ENCODE measurements around the gene NMNAT3.
"Not testable (repeated sequence)": the region's sequence is repeated elsewhere in the genome, so short reads cannot be mapped to it uniquely, and the experiment has no call there.

NMNAT3 gene

DNA sequence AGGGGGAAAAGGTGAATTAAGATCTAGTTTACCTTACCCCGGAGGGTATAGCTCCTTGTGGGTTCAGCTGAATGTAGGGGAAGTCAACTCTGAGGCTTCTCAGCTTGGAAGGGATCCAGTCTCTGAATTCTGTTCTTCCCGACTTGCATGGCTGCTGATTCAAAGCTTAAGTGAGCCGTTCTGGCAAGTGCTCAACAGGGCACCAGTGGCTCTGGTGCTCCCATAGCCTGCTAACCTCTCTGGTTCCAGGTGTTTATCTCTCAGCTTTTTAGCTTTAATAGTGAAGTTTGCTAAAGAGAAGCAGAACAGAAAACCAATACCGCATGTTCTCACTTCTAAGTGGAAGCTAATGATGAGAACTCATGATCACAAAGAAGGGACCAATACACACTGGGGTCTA lies 92.0 kb downstream of the NMNAT3 start:
- Histone ChIP-seq H3K4me1 (ENCODE audit: insufficient read depth, low read length, severe bottlenecking) (no peaks in the 10 kb centered on the region), H4K20me1 (ENCODE audit: insufficient read depth, low read length) (no peaks in the 10 kb centered on the region), H3K4me2 (ENCODE audit: low read length) (no peak overlapping the region), H3K9me2 (ENCODE audit: low read depth, low read length) (no peaks in the 10 kb centered on the region), H3K27me3 (ENCODE audit: insufficient read depth, low read length) (peaks cover 3% of the 10 kb centered on the region; the same call in 1 of the 2 replicates), H3K36me3 (ENCODE audit: insufficient read depth, low read length) (no peaks in the 10 kb centered on the region), H3K9me3 (ENCODE audit: low read length) (no peaks in the 10 kb centered on the region), H3K27ac (ENCODE audit: low read depth, low read length, poor library complexity, severe bottlenecking) (no peak overlapping the region), H3F3A (ENCODE audit: insufficient read depth, low read length) (no peaks in the 10 kb centered on the region), H3K9ac (ENCODE audit: low read length) (no peak overlapping the region), H3K4me3 (ENCODE audit: low read depth, low read length, poor library complexity, severe bottlenecking) (no peak overlapping the region), H3K79me2 (ENCODE audit: insufficient read depth, low read length) (no peaks in the 10 kb centered on the region), H2AFZ (ENCODE audit: low read length) (no peak overlapping the region)
- TF ChIP-seq EZH2 (IDR thresholded peaks at IDR 0.05; ENCODE audit: borderline replicate concordance, low read length) = no peak
- TF ChIP-seq, protein P1, sequence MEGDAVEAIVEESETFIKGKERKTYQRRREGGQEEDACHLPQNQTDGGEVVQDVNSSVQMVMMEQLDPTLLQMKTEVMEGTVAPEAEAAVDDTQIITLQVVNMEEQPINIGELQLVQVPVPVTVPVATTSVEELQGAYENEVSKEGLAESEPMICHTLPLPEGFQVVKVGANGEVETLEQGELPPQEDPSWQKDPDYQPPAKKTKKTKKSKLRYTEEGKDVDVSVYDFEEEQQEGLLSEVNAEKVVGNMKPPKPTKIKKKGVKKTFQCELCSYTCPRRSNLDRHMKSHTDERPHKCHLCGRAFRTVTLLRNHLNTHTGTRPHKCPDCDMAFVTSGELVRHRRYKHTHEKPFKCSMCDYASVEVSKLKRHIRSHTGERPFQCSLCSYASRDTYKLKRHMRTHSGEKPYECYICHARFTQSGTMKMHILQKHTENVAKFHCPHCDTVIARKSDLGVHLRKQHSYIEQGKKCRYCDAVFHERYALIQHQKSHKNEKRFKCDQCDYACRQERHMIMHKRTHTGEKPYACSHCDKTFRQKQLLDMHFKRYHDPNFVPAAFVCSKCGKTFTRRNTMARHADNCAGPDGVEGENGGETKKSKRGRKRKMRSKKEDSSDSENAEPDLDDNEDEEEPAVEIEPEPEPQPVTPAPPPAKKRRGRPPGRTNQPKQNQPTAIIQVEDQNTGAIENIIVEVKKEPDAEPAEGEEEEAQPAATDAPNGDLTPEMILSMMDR (IDR thresholded peaks at IDR 0.05; ENCODE audit: low read length) = no peak

DNA sequence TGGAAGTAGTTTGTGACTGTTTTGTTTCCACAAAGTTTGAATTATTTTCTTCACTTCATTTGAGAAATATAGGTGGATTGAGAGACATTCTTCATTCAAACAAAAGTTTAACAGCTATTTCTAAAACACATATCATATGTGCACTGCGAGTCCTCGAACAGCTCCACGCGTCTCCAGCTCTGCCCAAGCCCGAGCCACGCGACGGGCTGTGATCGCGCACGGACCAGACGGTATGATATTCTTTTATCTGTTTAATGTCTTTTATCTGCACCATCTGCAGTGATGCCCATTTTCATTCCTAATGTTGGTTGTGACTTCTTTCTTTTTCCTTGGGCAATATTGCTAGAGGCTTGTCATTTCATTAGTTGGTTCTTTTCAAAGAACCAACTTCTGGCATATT lies 94.1 kb downstream of the NMNAT3 start:
- H2AFZ ChIP-seq (ENCODE audit: low read length); H3K79me2 ChIP-seq (ENCODE audit: insufficient read depth, low read length); H3K4me2 ChIP-seq (ENCODE audit: low read length); H3K9me3 ChIP-seq (ENCODE audit: low read length); H3F3A ChIP-seq (ENCODE audit: insufficient read depth, low read length); H3K9ac ChIP-seq (ENCODE audit: low read length); H3K4me3 ChIP-seq (ENCODE audit: low read depth, low read length, poor library complexity, severe bottlenecking); H3K27ac ChIP-seq (ENCODE audit: low read depth, low read length, poor library complexity, severe bottlenecking); H4K20me1 ChIP-seq (ENCODE audit: insufficient read depth, low read length); H3K4me1 ChIP-seq (ENCODE audit: insufficient read depth, low read length, severe bottlenecking); H3K27me3 ChIP-seq (ENCODE audit: insufficient read depth, low read length); H3K9me2 ChIP-seq (ENCODE audit: low read depth, low read length); H3K36me3 ChIP-seq (ENCODE audit: insufficient read depth, low read length): not testable (repeated sequence)

DNA sequence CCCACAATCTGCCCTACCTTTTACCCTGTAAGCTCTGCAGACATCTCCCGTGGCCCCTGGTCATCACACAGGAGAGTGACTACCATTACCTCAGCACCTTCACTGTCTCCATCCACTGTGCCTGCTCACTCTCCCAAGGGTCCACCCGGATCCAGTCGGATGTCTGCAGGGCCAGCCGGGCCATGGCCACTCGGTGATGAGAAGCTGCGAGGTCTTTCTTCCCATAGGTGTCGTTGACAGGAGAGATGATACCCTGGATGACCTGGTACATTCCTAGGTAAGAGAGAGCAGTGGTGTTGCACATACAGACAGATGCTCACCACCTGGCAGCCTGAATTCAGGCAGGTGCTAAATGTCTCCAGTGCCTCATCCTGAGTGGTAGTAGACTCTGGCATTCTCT lies 99.0 kb downstream of the NMNAT3 start:
- H3K9me3 ChIP-seq (ENCODE audit: low read length) = no peaks in the 10 kb centered on the region
- no peaks in the 10 kb centered on the region for H3K9me2 ChIP-seq (ENCODE audit: low read depth, low read length)
- no peak overlapping the region for H3K4me3 ChIP-seq (ENCODE audit: low read depth, low read length, poor library complexity, severe bottlenecking)
- no peaks in the 10 kb centered on the region for H3K4me1 ChIP-seq (ENCODE audit: insufficient read depth, low read length, severe bottlenecking)
- H3K27ac ChIP-seq (ENCODE audit: low read depth, low read length, poor library complexity, severe bottlenecking) = no peak overlapping the region
- no peaks in the 10 kb centered on the region for H3K36me3 ChIP-seq (ENCODE audit: insufficient read depth, low read length)
- no peaks in the 10 kb centered on the region for H3K27me3 ChIP-seq (ENCODE audit: insufficient read depth, low read length)
- no peaks in the 10 kb centered on the region for H4K20me1 ChIP-seq (ENCODE audit: insufficient read depth, low read length)
- H3K4me2 ChIP-seq (ENCODE audit: low read length) = no peak overlapping the region
- no peaks in the 10 kb centered on the region for H3F3A ChIP-seq (ENCODE audit: insufficient read depth, low read length)
- no peak overlapping the region for H2AFZ ChIP-seq (ENCODE audit: low read length)
- no peaks in the 10 kb centered on the region for H3K79me2 ChIP-seq (ENCODE audit: insufficient read depth, low read length)
- H3K9ac ChIP-seq (ENCODE audit: low read length) = no peak overlapping the region
- no peak for TF ChIP-seq EZH2 (IDR thresholded peaks at IDR 0.05; ENCODE audit: borderline replicate concordance, low read length)
- TF ChIP-seq, protein P1 (IDR thresholded peaks at IDR 0.05; ENCODE audit: low read length) = no peak

DNA sequence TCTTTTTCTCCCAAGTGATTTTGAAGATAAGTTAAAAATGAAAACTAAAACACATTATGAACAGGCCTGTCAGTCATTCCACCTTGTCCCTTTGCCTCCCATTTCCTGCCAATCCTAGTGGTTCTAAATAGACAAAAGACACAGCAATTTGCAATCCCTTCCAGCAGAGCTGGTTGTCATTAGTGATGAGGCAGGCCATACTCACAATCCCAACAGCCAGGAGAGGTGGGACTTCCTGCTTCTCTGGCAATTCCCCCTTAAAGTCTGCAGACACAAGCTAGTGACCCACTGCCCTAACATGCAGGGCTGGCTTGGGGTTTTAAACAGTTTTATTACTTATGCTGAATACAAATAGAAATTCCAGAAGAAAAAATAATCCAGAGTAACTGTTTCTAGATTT lies 99.9 kb downstream of the NMNAT3 start:
- TF ChIP-seq, protein P1 (IDR thresholded peaks at IDR 0.05; ENCODE audit: low read length) = no peak
- TF ChIP-seq EZH2 (IDR thresholded peaks at IDR 0.05; ENCODE audit: borderline replicate concordance, low read length) = no peak
- no peaks in the 10 kb centered on the region for H3K4me1 ChIP-seq (ENCODE audit: insufficient read depth, low read length, severe bottlenecking)
- H3K4me2 ChIP-seq (ENCODE audit: low read length) = no peak overlapping the region
- H2AFZ ChIP-seq (ENCODE audit: low read length) = no peak overlapping the region
- no peaks in the 10 kb centered on the region for H3K79me2 ChIP-seq (ENCODE audit: insufficient read depth, low read length)
- no peaks in the 10 kb centered on the region for H3F3A ChIP-seq (ENCODE audit: insufficient read depth, low read length)
- H3K27ac ChIP-seq (ENCODE audit: low read depth, low read length, poor library complexity, severe bottlenecking) = no peak overlapping the region
- H3K9me2 ChIP-seq (ENCODE audit: low read depth, low read length) = no peaks in the 10 kb centered on the region
- H3K9ac ChIP-seq (ENCODE audit: low read length) = no peak overlapping the region
- H3K27me3 ChIP-seq (ENCODE audit: insufficient read depth, low read length) = no peaks in the 10 kb centered on the region
- no peaks in the 10 kb centered on the region for H3K36me3 ChIP-seq (ENCODE audit: insufficient read depth, low read length)
- H3K4me3 ChIP-seq (ENCODE audit: low read depth, low read length, poor library complexity, severe bottlenecking) = no peak overlapping the region
- H4K20me1 ChIP-seq (ENCODE audit: insufficient read depth, low read length) = no peaks in the 10 kb centered on the region
- no peaks in the 10 kb centered on the region for H3K9me3 ChIP-seq (ENCODE audit: low read length)

Data from OCI-LY1 (cell line).